GM23338 (cell line): Measurements from ENCODE around the gene CERS5.

Experiments used
- CREB1 ChIP-seq: fragments of 250-450 bp; sonication (Bioruptor Pico); IDR thresholded peaks from 2 replicates; pipeline ENCODE4 v1.5.0; 2020; ENCODE audit warnings: low read depth, mild to moderate bottlenecking, moderate library complexity
- EZH2 ChIP-seq: fragments of 200-600 bp; sonication (generic); IDR thresholded peaks from one replicate; pipeline ENCODE4 v1.8.0; 2017; ENCODE audit warnings: antibody characterized with exemption, mild to moderate bottlenecking, low read depth; ENCODE audit not compliant: unreplicated experiment
- EZH2phosphoT487 ChIP-seq: fragments of 200-600 bp; sonication (generic); IDR thresholded peaks from one replicate; pipeline ENCODE4 v1.8.1; 2018; ENCODE audit warnings: antibody characterized with exemption; ENCODE audit not compliant: unreplicated experiment
- POLR2AphosphoS5 ChIP-seq: IDR thresholded peaks from 2 replicates; pipeline ENCODE4 v1.6.1; 2016; ENCODE audit warnings: antibody characterized with exemption, low read depth
- REST ChIP-seq: IDR thresholded peaks from one replicate; pipeline ENCODE4 v1.6.1; 2018; ENCODE audit warnings: antibody characterized with exemption; ENCODE audit not compliant: unreplicated experiment
- ZNF114 ChIP-seq: fragments of 250-450 bp; sonication (Bioruptor Pico); IDR thresholded peaks from 2 replicates; pipeline ENCODE4 v1.5.0; 2020; ENCODE audit warnings: mild to moderate bottlenecking, moderate library complexity
- TF ChIP-seq, protein P1 (sequence below), 2 experiments: fragments of 200-600 bp in 1 of 2; sonication (generic) in 1 of 2; conservative IDR thresholded peaks; 2 replicates each; pipeline versions ENCODE4 v1.5.1 to v1.6.1; 2016 to 2017; ENCODE audit warnings: antibody characterized with exemption in 2 of 2, low read depth in 2 of 2, mild to moderate bottlenecking in 2 of 2, moderate library complexity in 1 of 2

GRCh38 chr12:50167049-50167828 lies at the start of gene CERS5:
- TF ChIP-seq EZH2 (no peak), CREB1 (peak; percentile 54), ZNF114 (CRISPR knock-in tag) (no peak), EZH2phosphoT487 (no peak), POLR2AphosphoS5 (peak; percentile 87), REST (no peak)
- TF ChIP-seq, protein P1, sequence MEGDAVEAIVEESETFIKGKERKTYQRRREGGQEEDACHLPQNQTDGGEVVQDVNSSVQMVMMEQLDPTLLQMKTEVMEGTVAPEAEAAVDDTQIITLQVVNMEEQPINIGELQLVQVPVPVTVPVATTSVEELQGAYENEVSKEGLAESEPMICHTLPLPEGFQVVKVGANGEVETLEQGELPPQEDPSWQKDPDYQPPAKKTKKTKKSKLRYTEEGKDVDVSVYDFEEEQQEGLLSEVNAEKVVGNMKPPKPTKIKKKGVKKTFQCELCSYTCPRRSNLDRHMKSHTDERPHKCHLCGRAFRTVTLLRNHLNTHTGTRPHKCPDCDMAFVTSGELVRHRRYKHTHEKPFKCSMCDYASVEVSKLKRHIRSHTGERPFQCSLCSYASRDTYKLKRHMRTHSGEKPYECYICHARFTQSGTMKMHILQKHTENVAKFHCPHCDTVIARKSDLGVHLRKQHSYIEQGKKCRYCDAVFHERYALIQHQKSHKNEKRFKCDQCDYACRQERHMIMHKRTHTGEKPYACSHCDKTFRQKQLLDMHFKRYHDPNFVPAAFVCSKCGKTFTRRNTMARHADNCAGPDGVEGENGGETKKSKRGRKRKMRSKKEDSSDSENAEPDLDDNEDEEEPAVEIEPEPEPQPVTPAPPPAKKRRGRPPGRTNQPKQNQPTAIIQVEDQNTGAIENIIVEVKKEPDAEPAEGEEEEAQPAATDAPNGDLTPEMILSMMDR (conservative IDR thresholded peaks at IDR 0.05; ENCODE audit: low read depth in 2 of 2): no peak
